Stimulated activated CD8-positive, alpha-beta memory T cell treated with anti-CD3 and anti-CD28 coated beads, Interleukin-4, amount 100 ng/mL, for 1 hour (primary cell): Measurements from ENCODE around the gene OR14I1.

Source experiments
- DNase-seq, 2 donors: peaks; one replicate each; pipeline ENCODE4 v3.0.0-alpha.2; 2020; ENCODE audit warnings: low read depth in 2 of 2, low spot score in 1 of 2

The OR14I1 gene

DNA sequence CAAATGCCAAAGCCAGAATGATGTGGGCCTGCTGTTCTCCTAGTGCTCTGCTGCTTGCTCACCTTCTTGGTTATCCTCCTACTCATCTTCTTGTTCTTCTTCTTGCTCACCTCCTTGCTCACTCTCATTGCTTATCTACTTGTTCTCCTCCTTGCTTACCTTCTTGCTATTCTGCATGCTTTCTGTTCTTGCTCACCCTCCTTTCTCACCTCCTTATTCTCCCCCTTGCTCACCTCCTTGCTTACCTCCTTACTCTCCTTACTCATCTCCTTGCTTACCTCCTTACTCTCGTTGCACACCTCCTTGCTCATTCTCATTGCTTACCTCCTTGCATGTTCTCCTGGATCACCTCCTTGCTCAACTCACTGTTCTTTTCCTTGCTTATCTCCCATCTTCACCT, at the start of gene OR14I1:
TSS of gene OR14I1 (minus strand) at position 53 of the 400 bp plus-strand sequence.
- DNase-seq: no peak

DNA sequence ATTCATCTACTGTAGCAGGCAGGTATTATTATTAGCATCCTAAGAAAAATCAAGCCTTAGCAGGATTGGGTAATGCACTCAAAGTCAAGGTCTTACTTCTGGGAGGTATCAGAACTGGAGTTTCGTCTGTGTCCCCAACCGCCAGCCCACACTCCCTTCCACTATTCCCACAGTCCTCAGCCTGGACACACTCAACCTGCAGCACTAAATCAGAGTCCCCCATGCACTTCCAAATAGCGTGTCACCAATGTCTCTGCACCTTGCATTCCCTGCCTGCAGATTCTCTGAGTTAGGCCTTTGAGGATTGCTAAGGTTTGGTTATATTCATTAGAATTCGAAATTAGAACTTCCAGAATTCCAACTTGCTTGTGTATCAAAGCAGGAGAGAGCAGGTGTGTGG, 49.1 kb upstream of the OR14I1 start:
- no peak for DNase-seq

DNA sequence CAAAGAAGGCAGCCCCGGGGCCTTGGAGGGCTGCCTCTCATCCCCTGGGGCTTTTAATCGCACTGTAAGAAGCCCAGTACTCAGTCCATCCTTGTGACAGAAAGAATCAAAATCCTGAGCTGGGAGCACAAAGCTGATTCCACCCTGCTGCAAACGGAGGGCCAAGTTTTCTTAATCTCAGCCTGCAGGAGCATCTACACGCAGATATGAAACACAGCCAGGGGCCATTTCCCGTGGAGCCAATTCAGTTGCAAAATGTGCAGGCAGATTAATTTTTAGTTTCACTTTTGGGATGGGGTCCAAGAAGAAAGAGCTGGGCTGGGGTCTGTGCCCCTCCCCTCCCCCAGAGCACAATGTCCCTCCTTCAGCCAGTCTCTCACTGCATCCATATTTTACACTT, 48.6 kb upstream of the OR14I1 start:
- no peak for DNase-seq

DNA sequence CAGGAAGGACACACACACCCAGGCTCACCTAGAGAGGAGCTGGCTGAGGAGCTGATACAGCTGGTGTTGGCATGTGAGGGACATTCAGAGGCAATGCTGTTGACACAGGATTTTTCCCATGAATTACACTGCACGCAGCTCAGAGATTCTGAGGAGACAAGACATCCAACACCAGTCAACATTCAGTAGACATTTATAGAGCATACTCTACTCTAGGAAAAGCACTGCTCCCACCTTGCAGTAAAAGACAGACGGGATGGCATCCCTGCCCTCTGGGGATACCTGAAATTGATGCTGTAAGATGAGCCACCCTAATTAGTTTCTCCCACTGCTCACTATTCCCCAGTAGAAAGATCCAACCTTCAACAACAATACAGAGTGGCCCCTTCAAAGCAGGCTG, 47.9 kb upstream of the OR14I1 start:
- DNase-seq: no peak

DNA sequence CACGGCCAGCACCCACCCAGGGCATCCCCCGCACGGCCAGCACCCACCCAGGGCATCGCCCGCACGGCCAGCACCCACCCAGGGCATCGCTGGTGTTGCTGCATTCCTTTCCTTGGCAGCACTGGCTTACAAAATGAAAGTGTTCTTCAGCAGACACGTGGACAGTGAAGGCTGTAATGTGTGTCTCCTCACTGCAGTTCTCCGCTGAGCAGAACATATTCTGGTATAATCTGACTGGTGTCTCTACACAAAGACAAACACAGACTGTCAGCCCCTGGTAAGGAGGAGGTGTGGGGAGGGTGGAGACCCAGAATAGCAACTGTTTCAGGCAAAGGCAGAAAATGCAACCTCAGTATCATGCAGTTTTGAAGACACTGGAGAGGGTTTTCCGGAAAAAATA, 45.6 kb upstream of the OR14I1 start:
- DNase-seq: no peak

DNA sequence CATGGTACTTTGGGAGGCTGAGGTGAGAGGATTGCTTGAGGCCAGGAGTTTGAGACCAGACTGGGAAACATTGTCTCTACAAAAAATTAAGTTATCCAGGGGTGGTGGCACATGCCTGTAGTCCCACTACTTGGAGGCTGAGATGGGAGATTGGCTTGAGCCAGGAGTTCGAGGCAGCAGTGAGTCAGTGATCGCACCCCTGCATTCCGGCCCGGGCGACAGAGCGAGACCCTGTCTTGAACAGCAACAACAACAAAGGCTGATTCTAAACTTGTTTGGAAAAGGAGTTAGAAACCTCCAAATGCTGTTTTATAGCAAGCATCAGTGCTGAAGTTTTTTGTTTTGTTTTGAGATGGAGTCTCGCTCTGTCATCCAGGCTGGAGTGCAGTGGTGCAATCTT, 38.3 kb upstream of the OR14I1 start:
- DNase-seq: no peak

DNA sequence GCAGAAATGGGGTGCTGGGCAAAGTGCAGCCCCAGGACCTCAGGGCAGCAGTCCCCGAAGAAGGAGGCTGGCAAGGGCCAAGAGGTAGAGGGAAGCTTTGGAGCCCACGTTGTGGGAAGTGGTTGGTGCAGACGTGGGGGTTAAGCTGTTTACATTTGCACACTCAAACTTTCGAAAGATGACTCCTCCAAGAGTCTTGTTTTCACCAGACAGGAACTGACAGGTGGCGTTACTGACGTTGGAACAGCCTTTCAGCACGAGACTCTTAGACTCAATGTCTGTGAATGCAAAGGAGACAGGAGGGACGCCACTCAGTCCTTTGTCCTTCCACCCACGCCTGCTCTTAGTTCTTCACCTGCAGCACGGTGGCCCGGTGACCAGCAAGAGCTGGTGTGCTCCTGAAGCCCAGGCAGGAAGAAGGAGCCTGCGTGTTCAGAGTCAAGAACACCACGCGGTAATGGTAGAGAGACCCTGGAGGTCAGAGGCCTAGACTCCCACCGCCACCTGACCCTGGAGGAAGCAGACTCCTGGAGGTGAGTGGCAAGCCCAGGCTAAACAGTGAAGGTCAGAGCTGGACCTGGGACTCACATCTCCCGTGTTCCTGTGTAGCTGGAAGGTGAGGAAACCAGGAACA, 37.1 kb upstream of the OR14I1 start:
- no peak for DNase-seq

DNA sequence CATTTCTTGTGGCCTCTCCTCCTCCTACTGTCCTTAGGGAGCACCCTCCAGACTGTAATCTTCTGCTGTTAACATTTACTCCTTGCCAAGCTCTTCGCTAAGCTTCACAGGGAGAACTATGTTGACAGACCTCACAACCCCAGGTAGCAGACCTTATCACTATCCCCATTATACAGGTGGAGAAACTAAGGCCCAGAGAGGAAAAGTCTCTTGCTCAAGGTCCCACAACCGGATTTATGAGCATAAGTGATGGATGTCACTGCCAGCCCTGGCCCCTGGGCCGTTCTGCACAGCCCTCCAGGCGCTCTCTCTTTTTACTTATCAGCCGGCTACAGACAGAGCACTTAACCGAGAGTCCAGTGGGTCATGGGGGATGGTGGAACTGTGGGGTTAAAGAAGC, 34.9 kb upstream of the OR14I1 start:
- DNase-seq: no peak

DNA sequence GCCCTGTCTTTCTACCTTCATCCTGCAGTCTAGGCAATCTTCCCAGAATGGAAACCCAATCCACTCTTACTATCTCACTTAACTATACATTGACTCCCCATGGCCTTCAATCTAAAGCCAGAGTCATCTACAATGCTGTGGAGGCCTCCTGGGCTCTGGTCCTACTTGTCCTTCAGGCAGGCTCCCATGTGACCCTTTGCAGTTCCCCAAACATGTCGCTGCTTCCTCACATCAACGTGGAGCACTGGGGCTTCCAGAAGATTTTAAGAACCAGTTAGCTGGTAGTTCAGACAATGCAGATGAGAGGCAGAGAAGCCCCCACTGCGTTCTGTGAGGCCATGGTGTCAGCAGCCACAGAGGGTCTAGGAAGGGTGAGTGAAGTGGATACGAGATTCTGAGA, 34.4 kb upstream of the OR14I1 start:
- DNase-seq: no peak

DNA sequence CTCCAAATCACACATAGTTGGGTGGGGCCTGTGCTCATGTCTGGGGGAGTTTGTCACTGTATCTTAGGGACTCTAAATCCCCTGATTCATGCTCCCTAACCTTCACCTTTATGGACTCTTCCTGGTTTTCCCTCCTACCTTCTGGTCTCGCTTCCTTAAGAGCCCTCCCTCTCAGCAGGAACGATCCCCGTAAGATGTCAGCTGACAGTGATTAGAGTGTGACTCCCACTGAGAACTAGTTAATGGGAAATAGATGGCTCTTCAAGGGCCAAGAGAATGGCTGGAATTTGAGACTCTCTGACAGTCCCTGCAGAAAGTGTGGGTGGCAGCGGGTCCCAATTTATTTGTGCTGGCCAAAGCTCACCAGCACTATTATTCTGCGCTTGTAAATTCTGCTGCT, 31.0 kb upstream of the OR14I1 start:
- DNase-seq: no peak

DNA sequence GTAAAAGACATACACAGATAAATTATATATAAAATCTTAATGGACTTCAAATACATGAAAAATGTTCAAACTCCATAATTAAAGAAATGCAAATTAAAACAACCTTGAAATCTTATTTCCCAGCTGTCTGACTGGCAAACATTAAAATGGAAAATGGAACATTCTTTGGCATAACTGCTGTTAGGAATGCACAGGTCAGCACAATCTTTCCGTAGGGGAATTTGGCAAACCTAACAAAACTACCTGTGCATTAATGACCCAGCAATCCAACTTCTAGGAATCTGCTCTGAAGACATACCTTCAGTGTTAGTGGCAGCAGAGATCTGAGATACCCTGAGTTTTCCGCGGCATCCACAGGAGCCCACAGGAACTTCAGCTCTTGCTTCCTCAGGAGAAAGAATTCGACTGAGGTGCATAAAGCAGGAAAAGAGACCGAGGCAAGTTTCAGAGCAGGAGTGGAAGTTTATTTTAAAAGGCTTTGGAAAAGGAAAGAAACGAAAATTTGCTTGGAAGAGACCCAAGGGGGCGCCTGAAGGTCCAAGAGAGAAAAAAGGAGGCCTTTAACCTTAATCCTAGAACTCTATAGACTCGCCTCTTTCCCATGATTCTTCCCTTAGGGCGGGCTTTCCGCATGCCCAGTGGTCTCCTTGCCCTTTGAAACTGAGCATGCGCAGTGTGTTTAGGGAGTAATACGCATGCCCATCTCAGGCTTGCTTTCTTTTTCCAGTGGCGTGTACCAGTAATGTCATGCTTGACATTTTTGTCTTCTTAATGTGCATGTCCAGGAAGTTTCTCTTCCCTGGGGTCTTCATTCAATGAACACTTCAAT, 28.2 kb upstream of the OR14I1 start:
- no peak for DNase-seq

DNA sequence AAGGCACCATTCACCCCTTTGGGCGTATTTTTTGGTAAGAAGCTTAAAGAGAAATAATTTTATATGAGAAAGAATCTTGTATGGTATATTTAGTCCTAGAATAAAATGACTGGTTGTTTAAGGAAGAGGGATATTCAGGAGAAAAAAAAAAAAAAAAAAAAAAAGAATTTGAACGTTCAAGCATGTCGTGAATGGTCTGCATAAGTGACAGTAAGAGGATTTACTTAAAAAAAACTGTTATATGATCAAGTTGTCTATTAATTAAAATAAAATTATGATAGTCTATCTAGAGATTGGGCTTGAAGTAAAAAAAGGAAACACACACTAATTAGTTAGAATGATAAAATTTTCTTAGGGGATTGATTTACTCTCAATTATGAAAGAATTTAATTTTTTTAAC, 11.7 kb upstream of the OR14I1 start:
- DNase-seq: no peak

DNA sequence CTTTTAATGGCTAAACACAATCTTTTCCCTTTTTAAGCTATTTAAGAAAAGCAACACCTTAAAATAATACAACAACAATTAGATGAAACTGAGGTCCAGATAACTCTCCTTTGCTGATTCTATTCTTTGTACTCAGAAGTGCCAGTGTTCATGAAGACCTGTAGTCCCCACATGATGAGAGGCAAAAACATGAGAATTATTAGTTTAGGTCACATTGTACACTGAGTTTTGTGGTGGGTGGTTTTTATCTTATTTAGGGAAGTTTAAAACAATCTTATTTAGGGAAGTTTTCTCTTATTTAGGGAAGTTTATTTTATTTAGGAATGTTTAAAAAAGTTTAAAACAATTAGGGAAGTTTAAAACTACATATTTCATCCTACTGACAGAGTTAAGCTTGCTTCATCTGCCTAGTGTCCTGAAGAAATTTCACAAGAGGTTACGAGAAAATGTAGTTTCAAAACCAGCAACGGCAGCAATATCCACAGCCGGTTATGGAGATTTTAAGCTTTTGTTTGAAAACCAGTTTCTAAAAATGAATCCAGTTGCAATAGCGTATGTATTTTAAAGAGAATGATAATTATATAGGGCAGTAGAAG, 7.8 kb upstream of the OR14I1 start:
- DNase-seq: no peak

DNA sequence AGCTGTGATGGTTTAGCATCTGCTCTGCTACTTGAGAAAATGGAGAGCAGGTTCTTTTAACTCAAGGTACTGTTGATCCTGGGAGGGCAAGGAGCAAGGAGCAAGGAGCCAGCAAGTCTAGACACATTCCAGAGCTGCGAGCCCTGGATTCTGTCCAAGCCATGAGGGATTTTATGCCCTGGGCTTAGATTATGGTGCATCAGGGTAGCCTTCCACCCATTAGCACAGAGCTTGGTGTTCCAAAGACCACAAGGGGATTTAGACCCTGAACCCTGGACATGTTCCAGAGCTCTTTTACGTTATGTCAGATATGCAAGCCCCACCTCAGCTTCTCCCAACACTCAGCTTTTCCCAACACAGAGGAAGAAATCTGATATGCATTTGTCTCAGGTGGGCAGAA, 2.0 kb upstream of the OR14I1 start:
- DNase-seq: no peak

DNA sequence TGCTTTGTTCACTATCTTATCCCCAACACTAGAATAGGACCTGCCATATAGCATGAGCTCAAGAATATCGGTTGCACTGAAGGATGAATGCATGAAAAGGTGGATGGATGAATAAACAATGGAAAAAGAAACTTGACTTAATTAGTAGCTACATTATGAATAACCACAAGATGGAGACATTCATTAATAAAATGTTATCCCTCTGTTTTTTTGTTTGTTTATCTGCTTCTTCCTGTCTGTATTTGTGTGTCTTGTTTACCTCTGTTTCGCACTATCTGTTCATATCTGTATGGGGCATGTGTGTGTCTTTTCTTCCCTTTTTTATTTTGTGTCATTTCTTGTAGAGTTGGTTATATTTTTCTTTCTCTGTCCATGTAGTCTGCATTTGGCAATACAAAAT, 1.1 kb upstream of the OR14I1 start:
- DNase-seq: no peak

DNA sequence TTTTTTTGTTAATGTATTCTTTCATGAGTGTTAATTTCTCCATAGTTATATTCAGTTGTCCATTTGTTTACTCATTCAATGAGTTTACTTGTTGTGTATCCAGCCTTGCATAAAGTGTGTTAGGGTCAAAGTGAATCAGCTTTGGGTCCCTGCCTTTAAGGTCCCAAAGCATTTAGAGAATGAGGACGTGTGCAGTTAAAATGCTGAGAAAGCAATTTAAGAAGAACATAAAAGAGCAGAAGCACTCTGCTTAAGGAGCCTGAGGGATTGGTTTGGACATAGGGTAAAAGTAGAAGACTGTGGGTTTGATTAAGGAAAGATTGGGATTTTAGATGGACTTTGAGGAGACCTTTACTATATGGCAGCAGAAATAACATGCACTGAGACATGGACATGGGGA, 3.5 kb downstream of the OR14I1 start:
- DNase-seq: no peak

DNA sequence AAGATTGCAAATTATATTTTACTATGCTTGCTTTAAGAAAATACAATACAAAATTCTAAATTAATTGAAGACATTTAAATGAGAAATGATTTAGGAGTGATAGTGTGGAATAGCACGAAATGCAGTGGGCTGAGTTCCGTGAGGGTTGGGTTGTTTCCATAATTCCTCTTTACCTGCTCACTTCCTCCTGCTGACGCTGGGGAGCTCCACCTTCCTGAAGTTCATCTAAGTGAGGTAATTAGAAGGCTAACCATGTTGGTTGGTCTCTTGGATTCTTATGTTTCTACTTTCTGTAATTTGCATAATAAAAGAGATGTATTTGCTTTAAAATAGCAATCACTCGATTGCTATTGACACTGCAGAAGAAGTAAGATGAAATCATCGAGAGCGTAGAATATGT, 4.7 kb downstream of the OR14I1 start:
- no peak for DNase-seq

DNA sequence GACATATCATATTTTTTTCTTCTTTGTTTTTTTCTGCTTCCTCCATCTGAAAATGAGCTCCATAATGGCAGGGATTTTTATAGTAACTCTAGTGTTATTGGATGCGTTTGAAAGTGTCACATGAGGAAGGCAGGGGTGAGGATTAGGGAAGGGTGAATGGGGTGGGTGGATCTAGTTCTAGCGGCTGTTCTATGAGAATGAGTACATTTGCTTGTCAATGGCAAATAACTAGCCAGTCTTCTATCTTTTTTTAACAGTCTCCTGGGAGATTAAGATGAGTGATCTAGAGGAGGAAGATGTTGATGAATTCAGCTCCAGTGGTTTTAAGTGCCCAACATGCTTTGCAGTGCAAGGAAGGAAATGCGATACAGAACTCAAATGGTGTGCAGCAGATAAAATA, 5.8 kb downstream of the OR14I1 start:
- no peak for DNase-seq

DNA sequence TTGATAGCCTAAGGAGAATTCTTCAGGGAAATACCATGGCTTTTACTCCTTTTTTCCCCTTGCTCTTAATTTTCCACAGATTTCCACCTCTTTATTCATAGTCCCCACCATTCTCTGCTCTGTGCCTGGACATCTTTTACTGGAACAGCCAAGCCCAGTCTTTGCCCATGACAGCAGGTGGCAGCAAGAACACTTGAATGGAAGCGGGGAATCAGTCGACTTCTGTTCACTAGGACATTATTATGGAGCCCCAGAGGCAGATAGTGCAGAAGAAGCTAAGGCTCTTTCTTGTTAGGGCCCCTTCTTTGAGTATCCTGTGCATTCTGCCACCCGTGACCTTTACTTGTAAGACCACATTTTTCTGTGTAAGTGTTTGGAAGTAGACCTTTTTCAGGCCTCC, 6.3 kb downstream of the OR14I1 start:
- DNase-seq: no peak

DNA sequence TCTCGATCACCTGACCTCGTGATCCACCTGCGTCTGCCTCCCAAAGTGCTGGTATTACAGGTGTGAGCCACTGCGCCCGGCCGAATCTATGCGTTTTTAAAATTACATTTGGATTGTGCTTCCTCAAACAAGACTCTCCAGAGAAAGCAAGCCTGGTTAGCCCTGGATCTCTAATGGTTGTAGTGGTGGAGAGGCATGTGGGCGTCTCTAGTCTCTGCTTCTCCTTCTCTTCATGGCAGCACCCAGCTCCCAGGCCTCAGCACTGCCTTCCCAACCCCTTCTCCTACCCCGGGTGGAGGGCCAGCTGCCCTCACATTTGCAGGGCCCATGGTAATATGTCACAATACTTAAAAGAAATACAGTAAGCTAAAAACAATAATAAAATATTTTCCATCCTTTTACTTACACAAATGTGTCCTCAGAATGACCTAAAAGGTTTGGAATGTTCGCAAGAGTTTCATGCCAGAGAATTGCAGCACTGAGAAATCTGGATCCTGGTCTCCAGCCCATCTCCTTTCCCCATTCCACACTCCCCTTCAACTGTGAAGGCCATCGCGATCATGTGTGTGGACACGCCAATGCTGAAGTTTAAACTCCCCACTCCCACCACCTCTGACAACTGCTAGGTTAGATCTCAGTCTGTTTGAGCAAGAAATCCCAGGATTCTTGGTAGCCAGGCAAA, 7.0 kb downstream of the OR14I1 start:
- DNase-seq: no peak

DNA sequence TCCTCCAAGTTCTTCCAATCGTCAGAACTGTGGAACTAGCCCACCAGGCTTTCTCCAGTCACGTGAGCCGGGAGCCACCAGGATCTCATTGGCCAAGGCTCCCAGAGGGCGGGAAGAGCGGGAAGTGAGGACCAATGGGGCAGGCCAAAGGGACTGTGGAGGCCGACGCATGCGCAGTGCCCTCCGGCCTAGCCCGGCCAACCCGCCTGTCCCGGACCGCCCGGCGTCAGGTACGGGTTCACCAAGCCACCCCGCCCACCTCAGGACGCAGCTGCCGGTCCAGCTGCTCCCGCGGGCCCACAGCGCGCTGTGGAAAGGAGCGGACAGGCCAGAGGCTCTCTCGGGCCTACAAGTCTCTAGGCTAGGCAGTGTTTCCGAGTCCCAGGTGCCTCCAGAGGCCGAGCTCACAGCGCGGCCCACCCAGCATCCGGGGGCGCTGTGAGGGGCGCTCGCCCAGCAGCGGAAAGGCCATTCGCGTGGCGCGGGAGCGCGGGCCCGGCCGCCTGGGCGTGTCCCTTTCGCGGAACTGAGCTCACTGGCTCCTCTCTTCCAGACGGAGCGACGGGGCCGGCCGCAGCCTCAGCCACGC, 10.9 kb downstream of the OR14I1 start:
- no peak for DNase-seq
